ENCODE measurements around the gene TCF20.

TCF20 gene

DNA sequence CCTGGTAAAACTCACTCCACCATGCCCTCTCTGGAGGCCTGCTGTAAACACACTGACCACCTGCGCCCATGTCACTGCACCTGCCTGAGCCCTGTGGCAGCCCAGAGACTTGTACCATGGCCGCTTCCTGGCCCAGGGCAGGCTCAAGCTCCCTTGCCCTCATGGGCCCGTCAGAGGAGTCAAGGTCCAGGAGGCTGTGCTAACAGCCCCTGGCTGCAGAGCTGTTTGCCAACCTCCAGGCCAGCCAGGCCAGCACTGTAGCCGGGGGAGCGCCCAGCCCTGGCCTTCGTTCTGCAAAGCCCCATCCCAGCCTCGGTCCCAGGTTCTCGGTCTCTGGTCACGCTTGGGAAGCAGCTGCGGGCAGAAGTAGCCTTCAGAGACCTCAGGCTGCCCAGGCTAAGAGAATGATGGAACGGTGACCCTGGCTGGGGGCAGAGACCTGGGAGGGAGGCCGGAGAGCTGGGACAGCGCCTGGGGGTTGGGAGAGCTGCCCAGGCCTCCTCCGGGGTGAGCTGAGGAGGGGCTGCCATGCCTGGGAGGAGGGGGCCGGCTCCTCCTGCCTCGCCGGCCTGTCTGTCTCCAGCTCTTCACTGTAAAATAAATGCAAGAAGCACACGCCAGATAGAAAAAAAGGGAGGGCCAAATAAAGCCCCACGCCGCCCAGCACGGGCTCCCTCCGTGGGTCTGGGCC, 11.9 kb upstream of the TCF20 start:
- DNase-seq (ENCODE audit: low read depth in 2 of 2): no peak

DNA sequence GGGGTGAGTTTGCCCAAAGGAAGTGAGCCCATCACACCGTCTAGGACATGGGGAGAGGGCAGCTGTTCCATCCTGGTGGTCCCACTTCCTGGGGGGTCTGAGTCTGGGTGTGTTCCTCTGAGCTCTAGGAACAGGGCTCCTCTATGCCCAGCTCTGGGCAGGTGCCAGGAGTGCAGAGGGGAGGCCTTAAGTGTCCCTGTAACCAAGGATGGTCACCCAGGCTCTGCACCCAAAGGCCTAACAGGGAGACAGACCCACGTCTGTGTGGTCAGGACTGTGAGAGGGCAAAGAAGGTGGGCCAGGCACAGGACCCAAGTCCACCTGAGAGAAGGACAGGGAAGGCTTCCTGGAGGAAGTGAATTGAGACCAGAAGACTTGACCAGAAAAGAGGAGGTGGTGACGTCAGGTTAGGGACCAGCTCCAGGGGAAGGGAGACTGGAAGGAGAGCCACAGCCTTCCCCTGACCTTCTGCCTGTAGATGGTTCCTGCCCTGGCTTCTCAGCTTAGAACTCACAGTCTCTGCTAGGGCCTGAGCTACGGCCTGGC, 11.3 kb upstream of the TCF20 start:
- DNase-seq (ENCODE audit: low read depth in 2 of 2): no peak

DNA sequence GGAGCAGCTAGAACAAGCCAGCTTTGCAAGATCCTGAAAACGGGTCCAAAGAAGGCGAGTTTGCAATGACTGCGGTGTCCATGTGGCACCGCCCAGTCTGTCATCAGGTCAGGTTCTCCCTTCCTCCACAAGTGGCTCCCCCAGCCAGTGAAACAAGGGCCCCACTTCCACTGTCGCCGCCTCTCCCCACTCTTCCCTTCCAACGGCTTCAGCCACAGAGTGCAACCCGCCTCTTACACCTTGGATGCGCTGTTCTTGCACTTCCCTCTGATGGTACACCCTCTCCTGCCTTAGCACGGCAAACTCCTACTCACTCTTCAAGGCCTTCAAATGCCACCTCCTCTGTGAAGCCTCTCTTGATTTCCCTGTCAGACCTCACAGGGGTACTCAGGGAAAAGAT, 10.8 kb upstream of the TCF20 start:
- no peak for DNase-seq (ENCODE audit: low read depth in 2 of 2)

DNA sequence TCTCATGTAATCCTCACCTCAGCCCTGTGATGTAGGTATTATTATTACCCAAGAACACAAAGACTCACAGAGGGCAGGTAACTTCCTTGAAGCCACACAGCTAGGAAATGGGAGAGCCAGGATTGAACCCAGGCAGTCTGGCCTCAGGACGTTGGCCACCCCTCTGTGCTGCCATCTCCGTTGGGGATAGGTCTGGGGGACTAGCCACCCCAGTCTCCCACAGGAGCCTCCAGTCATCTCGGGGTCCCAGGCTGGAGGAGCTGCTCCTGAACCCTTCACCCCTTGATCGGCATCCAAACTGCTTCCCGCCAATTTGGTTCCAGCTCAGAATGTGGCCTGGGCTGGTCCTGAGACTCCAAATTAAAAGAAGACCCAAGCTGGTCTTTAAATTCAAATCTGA, 10.4 kb upstream of the TCF20 start:
- DNase-seq (ENCODE audit: low read depth in 2 of 2): no peak

DNA sequence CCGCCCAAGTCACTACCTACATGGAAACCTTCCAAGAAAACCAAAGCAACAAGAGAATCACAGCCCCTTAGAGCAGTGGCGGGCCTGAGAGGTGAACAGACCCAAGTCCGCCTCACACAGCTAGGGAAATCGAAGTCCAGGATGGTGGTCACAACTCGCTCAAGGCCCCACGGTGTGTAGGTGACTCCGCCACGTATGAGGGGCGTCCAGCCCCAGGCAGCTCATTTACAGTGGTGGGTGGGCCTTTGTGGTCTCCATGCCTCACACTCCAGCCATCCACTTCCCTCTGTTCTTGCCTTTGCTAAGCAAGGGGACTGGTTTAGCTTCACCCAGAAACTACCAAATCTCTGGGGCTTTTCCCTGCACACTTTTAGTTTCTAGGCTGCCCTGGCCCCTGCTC, 9.7 kb upstream of the TCF20 start:
- no peak for DNase-seq (ENCODE audit: low read depth in 2 of 2)

- no peak for DNase-seq (ENCODE audit: low read depth in 2 of 2)
These were observed 9.1 kb upstream of the TCF20 start for GRCh38 chr22:42279425-42280020.

- no peak for DNase-seq (ENCODE audit: low read depth in 2 of 2)
These were observed 7.7 kb upstream of the TCF20 start for GRCh38 chr22:42277988-42278776.

GRCh38 chr22:42277232-42277753, 6.8 kb upstream of the TCF20 start:
- DNase-seq (ENCODE audit: low read depth in 2 of 2): no peak

GRCh38 chr22:42275970-42276369, 5.5 kb upstream of the TCF20 start:
- no peak for DNase-seq (ENCODE audit: low read depth in 2 of 2)

- DNase-seq (ENCODE audit: low read depth in 2 of 2): no peak
These were observed 4.7 kb upstream of the TCF20 start for GRCh38 chr22:42275176-42275575.

GRCh38 chr22:42273855-42274451, 3.5 kb upstream of the TCF20 start:
- no peak for DNase-seq (ENCODE audit: low read depth in 2 of 2)

DNA sequence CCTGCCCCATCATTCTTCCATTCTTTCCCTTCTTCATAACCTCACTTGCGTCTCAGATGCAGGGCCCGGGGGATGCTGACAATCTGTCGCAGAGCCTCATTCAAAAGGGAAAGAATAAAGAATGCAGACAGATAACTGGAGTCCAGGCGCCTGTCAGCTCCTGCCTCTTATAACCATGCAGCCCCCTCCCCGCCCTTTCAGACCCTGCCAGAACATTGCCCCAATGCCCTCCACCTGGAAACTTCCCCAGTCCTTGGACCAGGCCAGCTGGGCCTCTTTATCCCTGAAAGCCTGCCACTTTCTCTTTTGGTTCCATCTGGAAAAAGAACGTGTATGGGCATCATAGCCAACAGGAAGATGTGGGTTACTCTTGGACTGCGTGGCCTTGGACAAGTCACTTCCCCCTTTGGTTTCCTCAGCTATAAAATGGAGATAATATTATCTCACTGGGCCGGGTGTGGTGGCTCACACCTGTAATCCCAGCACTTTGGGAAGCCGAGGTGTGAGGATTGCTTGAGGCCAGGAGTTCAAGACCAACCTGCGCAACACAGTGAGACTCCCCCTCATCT, 2.1 kb upstream of the TCF20 start:
- DNase-seq (ENCODE audit: low read depth in 2 of 2): no peak

GRCh38 chr22:42271906-42272305, 1.5 kb upstream of the TCF20 start:
- DNase-seq (ENCODE audit: low read depth in 2 of 2): no peak

- DNase-seq (ENCODE audit: low read depth in 2 of 2): no peak
These were observed 849 bp upstream of the TCF20 start for GRCh38 chr22:42271191-42271813.

DNA sequence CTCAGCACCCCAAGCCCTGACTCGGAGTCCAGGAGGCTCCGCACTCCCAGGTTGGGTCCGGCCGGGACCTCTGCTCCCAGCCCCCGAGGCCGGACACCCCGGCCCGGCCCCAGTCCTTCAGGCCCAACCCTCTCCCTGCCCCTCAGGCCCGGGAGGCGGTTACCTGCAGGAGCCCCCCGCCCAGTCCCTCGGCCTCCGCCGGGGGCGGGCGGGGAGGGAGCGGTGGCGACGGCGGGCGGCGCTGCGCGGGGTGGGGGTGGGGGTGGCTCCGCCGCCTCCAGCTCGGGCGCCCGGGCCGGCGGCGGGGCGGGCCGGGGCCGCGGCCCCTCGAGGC, 310 bp downstream of the TCF20 start:
- peak in 1 of 2 donors; percentile 22 for DNase-seq (ENCODE audit: low read depth in 2 of 2)

DNA sequence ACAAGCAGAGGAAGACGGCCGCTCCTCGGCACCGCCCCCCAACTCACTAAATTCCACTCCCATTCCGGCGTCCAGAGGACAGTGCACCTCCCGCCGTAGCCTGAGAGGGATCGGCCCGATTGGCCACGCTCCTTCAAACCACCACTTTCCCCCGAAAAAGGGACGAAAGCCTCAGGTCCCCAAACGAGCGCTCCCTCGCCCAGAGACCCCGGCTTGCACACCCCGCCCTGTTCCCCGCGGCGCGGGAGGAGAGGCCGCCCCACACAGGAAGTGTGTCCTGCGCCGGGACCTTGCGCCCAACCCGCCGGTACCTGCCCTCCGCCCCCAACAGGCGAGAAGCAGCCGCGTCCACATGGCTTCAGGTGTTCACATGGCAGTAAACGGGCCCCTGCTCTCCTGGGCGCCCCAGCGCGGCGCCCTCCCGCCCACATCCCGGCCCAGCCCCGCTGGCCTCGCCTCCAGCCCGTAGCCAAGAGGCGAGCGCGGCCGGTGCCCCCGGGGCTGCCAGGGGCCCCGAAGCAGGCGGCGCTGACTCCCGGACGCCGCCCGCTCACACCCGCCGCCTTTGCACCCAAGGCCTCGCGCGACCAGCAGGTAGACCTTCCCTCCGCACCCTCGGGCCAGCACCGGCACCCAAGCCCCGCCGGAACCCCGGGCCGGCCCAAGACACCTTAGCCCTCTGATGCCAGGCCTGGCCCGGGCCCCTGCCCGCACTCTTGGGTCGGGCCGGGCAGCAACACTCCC, 849 bp downstream of the TCF20 start:
- peak; percentile 54 to 61 for DNase-seq (ENCODE audit: low read depth in 2 of 2)

DNA sequence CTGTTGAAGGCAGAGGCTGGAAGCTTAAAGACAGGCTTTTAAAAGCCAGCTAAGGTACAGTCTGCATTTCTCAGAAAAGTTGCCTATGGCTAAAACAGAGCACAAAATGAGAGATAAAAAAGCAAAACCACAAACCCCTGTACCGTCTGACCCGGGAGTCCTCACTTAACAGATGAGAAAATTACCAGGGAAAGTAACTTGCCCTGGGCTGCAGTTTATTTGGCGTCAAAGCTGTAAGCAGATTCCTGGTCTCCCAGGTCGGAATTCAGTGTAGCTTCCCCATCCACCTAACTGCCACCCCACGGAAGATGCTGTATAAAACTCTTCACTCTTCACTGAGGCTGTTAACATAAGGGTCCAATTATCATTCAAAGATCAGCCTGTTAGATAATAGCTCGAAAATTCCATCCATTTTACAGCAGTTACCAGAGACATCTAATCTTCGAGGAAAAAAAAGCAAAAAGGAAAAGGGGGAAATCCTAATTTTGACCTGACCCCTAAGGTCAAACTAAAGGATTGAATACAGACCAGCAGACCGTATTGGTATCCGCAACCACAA, 1.5 kb downstream of the TCF20 start:
- no peak for DNase-seq (ENCODE audit: low read depth in 2 of 2)

DNA sequence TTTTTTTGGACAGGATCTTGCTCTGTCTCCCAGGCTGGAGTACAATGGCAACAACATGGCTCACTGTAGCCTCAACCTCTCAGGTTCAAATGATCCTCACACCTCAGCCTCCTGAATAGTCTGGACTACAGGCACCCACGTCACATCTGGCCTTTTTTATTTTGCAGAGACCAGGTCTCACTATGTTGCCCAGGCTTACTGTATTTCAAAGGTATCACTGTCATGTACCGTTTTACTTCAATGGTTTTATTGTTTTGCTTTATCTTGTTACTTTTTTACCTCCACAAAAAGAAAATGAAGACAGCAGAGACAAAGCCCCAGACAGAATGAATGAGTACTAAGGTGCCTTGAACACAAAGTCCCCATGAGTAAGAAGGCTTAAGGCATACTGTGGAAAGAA, 5.1 kb downstream of the TCF20 start:
- DNase-seq (ENCODE audit: low read depth in 2 of 2): no peak

- DNase-seq (ENCODE audit: low read depth in 2 of 2): no peak
These were observed 6.5 kb downstream of the TCF20 start for GRCh38 chr22:42263944-42264343.

DNA sequence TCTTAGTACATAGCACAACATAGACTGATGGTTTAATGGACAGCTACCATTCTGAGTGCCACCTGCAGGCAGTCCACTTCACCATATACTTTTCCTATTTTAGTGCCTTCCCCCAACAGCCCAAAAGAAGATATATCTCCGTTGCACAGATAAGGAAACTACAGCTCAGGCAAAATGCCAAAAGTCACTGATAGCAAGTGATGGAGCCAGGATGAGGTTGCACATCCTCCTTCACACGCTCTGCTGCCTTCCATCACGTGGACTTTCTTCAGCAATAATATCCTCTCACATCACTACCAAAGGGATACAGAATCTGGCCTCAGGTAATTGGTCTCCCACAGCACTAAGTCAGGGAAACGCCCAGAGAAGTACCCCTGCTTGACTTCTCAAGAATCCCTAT, 7.5 kb downstream of the TCF20 start:
- DNase-seq (ENCODE audit: low read depth in 2 of 2): no peak

All from stimulated activated CD8-positive, alpha-beta memory T cell treated with anti-CD3 and anti-CD28 coated beads, Interleukin-2, amount 100 ng/mL, for 48 hours (primary cell).